Body of pancreas (tissue), 4 donors: ENCODE results near the gene PPP2R3B. TPM values are rescaled to one million over a fixed set of nuclear protein-coding genes. Genes with fewer than 3 reads are reported as not detected.

Experiments
- ATAC-seq: fragments of 150-250 bp; one replicate; pipeline ENCODE4 v1.9.1; 2016
- DNase-seq, 4 donors: peaks; one replicate each; pipeline ENCODE4 v3.0.0-alpha.2; 2019
- H3K27ac ChIP-seq, 4 donors: fragments of 200-600 bp; sonication (generic); 1 replicate in 3 of 4; 2 replicates in 1 of 4; pipeline versions ENCODE4 v1.5.1 to v1.6.1; 2016 to 2019; ENCODE audit warnings: mild to moderate bottlenecking in 1 of 4, mixed read lengths in 1 of 4, moderate library complexity in 1 of 4
- H3K27me3 ChIP-seq, 2 donors: fragments of 200-600 bp; sonication (generic); one replicate each; pipeline ENCODE4 v1.6.0; 2016; ENCODE audit warnings: mild to moderate bottlenecking in 1 of 2
- H3K36me3 ChIP-seq, 2 donors: fragments of 200-600 bp; sonication (generic); replicated peaks in 1 of 2; 2 replicates each; pipeline ENCODE4 v1.5.1; 2016; ENCODE audit warnings: low read depth in 2 of 2; ENCODE audit not compliant: insufficient read depth in 1 of 2
- H3K4me1 ChIP-seq: fragments of 200-600 bp; sonication (generic); one replicate; pipeline ENCODE4 v1.6.0; 2016
- H3K4me3 ChIP-seq, 2 donors: fragments of 200-600 bp; sonication (generic); 1 replicate in 1 of 2; 2 replicates in 1 of 2; pipeline ENCODE4 v1.5.1; 2016 to 2019
- H3K9me3 ChIP-seq, 3 donors: fragments of 200-600 bp; sonication (generic); 1 replicate in 2 of 3; 2 replicates in 1 of 3; pipeline ENCODE4 v1.5.1; 2016
- POLR2A ChIP-seq, 3 donors: fragments of 450-650 bp; IDR thresholded peaks; one replicate each; pipeline ENCODE4 v1.6.1; 2016; ENCODE audit warnings: antibody characterized with exemption in 3 of 3, mild to moderate bottlenecking in 2 of 3
- WGBS, 2 donors: methylation state at CpG; one replicate each; pipeline ENCODE4 v1.1.5; 2017; 5-methylcytosine and 5-hydroxymethylcytosine counted together
- intact Hi-C: fragments of 100-400 bp; cut with DNase I; formaldehyde crosslinking; loops from one replicate; pipeline ENCODE4 v1.15.1; 2023
- total RNA-seq, 2 donors: library from RNA; depleted of rRNA; stranded (reverse); fragments of >200 nt; gene quantifications; one replicate each; pipeline ENCODE4 v1.1.0, GENCODE V29; 2016
- TF ChIP-seq, protein P1 (sequence below), 7 experiments: fragments of 450-650 bp in 4 of 7; fragments of 200-600 bp in 3 of 7; sonication (generic) in 3 of 7; IDR thresholded peaks; one replicate each; pipeline ENCODE4 v1.5.1; 2016 to 2019; ENCODE audit warnings: antibody characterized with exemption in 7 of 7

PPP2R3B gene
- total RNA-seq, 2 donors from 2014 or later, result 5.6 to 11.4 TPM

DNA sequence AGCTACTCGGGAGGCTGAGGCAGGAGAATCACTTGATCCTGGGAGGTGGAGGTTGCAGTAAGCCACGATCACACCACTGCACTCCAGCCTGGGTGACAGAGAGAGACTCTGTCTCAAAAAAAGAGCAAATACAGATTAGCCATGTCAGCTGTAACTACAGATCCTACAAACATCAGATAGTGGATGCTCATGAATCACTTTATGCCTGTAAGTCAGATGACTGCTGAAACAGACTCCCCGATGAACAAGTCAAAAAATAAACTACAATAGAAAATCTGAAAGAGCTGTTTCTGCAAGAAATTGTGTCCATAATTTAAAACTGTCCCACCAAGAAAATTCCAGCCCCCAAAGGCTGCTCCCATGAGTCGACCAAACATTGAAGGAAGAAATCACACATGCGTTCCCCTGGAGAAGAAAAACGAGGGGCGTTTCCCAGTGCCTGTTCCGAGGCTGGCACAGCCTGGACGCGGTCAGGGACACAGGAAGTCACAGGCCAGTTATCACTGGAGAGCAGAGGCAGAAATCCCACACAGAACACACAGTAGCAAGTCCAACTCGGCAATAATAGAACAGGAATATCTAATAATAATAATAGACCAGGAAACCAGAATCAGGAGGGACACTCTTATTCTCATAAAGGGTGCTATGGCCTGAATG, 38.1 kb downstream of the PPP2R3B start:
- H3K36me3 ChIP-seq, result no peaks in the 10 kb centered on the region
- no peak overlapping the region for H3K27ac ChIP-seq
- TF ChIP-seq, protein P1, sequence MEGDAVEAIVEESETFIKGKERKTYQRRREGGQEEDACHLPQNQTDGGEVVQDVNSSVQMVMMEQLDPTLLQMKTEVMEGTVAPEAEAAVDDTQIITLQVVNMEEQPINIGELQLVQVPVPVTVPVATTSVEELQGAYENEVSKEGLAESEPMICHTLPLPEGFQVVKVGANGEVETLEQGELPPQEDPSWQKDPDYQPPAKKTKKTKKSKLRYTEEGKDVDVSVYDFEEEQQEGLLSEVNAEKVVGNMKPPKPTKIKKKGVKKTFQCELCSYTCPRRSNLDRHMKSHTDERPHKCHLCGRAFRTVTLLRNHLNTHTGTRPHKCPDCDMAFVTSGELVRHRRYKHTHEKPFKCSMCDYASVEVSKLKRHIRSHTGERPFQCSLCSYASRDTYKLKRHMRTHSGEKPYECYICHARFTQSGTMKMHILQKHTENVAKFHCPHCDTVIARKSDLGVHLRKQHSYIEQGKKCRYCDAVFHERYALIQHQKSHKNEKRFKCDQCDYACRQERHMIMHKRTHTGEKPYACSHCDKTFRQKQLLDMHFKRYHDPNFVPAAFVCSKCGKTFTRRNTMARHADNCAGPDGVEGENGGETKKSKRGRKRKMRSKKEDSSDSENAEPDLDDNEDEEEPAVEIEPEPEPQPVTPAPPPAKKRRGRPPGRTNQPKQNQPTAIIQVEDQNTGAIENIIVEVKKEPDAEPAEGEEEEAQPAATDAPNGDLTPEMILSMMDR (IDR thresholded peaks at IDR 0.05), result no peak
- no peak for TF ChIP-seq POLR2A (IDR thresholded peaks at IDR 0.05)
- no peaks in the 10 kb centered on the region for H3K9me3 ChIP-seq
- 71 to 75% methylated on average over 11 of the region's 11 CpGs for WGBS, 2 donors
- H3K4me3 ChIP-seq, result no peak overlapping the region
- no peaks in the 10 kb centered on the region for H3K27me3 ChIP-seq
- intact Hi-C loops, result no loop called here
- ATAC-seq (no peak), DNase-seq (no peak)
- no peaks in the 10 kb centered on the region for H3K4me1 ChIP-seq

DNA sequence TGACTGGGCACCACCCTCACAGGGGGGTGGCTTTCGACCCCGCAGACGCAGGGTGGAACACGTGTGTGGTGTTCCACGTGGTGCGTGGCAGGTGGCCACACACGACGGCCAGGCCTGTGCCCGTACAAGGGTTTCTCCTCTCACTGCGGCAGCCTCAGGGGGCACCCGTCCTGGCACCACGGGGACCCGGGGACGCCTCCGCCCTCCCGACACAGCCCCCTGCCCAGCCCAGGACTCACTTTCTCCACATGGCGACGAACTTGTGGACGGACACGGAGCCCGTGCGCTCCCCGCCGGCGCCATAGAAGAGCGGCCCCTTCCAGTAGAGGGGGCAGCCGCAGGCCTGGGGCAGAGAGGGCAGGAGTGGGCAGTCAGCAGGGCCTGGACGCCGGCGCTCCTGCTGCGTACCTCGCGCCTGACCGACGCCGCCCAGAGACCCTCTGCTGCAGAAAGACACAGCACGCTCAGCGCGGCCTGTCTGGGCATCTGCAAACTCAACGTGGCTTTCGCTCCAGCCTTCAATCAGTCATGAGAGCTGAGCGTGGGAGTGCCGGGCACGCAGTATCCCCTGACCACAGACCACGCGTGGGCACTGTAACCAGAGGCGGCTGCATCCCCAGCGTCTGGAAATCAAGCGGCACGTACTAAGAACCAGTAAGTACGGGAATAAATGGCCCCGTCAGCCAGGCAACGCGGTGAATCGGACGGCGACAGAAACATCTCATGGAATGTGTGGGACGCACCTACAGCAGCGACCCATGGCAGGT, 39.2 kb downstream of the PPP2R3B start:
- H3K36me3 ChIP-seq, result no peaks in the 10 kb centered on the region
- no peak overlapping the region for H3K4me3 ChIP-seq
- no peak overlapping the region for H3K27ac ChIP-seq
- H3K4me1 ChIP-seq, result no peaks in the 10 kb centered on the region
- no peak for ATAC-seq
- no peak for DNase-seq
- WGBS, 2 donors, result 96% methylated on average over 37 to 52 of the region's 59 CpGs
- H3K9me3 ChIP-seq, result no peaks in the 10 kb centered on the region
- intact Hi-C loops, result no loop called here
- no peaks in the 10 kb centered on the region for H3K27me3 ChIP-seq
- TF ChIP-seq, protein P1 (IDR thresholded peaks at IDR 0.05), result no peak
- TF ChIP-seq POLR2A (IDR thresholded peaks at IDR 0.05), result no peak

DNA sequence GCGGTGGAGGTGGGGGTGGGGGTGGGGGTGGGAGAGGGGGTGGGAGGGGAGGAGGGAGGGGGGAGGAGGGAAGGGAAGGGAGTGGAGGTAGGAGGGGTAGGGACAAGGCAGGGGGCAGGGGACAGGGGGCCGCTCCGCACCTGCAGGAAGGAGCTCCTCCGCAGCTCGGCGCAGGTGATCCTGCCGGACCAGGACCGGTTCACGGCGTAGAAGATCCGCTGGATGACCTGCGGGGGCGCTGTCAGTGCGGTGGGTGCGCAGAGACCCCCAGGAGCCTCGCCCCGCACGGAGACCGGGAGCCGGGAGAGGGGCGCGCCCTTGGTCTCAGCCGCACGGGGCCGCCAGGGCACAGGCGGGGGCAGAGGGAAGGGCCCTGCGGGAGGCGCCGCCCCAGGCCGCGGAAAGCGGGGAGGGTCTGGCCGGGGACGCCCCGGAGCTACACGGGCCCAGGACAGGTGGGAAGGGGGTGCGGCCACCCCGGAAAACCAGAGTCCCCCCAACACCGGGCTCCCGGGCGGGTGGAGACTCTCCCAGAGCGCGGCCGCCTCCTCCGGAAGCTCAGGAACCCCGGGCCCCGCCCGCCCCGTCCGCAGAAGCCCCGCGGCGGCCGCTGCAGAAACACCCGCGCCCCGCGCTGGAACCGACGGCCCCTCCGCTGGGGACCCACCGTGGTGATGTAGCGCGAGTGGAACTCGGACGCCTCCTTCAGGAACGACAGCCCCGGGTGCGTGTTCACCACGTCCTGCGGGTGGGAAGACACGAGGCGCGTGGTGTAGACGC, 40.5 kb downstream of the PPP2R3B start:
- ATAC-seq (no peak), DNase-seq (no peak)
- Histone ChIP-seq H3K27me3 (no peaks in the 10 kb centered on the region), H3K9me3 (no peaks in the 10 kb centered on the region), H3K36me3 (no peaks in the 10 kb centered on the region), H3K27ac (no peak overlapping the region), H3K4me3 (no peak overlapping the region), H3K4me1 (no peaks in the 10 kb centered on the region)
- WGBS, 2 donors, result 93 to 97% methylated on average over 46 to 70 of the region's 75 CpGs
- intact Hi-C loops, result no loop called here
- TF ChIP-seq, protein P1 (IDR thresholded peaks at IDR 0.05), result no peak
- no peak for TF ChIP-seq POLR2A (IDR thresholded peaks at IDR 0.05)

DNA sequence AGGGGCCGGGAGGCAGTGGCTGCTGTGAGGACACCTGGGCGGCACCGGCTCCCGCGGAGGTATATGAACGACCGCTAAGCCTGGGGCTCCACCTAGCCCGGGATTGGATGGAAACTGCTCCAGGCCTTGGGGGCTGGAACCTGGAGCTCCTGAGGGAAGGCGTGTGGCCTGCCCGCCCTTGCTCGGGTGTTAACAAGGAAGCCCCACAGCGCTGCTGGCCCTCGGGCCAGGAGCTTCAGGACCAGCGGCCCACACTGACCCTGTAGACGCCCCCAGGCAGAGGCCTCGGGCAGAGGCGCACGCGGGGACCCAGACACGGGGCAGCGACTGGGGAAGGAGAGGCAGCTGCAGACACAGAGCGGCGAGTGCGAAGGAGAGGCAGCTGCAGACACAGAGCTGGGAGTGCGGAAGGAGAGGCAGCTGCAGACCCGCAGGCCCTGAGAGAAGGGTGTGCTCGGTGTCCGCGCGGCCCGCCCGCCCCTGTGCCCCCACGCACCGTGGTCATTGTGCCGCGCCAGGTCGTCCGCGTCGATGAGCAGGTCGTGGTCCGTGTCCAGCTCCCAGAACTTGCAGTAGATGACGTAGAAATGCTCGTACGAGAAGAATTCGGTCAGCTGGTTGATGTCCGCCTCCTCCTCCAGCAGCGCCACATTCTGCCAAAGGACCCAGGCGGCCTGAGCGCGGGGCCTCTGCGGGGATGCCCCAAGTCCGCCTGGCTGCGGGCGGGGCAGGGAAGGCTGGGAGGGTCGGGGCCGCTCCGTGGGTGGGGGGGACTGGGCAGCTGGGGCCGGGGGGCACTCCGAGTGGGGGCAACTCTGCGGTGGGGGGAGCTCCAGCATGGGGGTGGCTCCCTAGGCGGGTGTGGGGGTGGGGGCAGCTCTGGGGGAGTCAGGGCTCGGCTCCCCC, 41.4 kb downstream of the PPP2R3B start:
- H3K4me3 ChIP-seq, result no peak overlapping the region
- H3K4me1 ChIP-seq, result no peaks in the 10 kb centered on the region
- no peak overlapping the region for H3K27ac ChIP-seq
- WGBS, 2 donors, result 92 to 93% methylated on average over 40 to 52 of the region's 63 CpGs
- H3K27me3 ChIP-seq, result no peaks in the 10 kb centered on the region
- H3K9me3 ChIP-seq, result no peaks in the 10 kb centered on the region
- H3K36me3 ChIP-seq, result no peaks in the 10 kb centered on the region
- DNase-seq, result no peak
- no peak for ATAC-seq
- TF ChIP-seq POLR2A (IDR thresholded peaks at IDR 0.05), result no peak
- TF ChIP-seq, protein P1 (IDR thresholded peaks at IDR 0.05), result no peak
- intact Hi-C loops, result no loop called here
